Measurements from ENCODE around the gene DIS3L2. TPM values are rescaled to one million over a fixed set of nuclear protein-coding genes. Genes with fewer than 3 reads are reported as not detected.

Gene DIS3L2
- total and polyA plus RNA-seq, 2 of the 8 experiments (the other 6 are each of a cell fraction or from before 2014, with no cell fraction given) = 11.5 to 21.6 TPM

DNA sequence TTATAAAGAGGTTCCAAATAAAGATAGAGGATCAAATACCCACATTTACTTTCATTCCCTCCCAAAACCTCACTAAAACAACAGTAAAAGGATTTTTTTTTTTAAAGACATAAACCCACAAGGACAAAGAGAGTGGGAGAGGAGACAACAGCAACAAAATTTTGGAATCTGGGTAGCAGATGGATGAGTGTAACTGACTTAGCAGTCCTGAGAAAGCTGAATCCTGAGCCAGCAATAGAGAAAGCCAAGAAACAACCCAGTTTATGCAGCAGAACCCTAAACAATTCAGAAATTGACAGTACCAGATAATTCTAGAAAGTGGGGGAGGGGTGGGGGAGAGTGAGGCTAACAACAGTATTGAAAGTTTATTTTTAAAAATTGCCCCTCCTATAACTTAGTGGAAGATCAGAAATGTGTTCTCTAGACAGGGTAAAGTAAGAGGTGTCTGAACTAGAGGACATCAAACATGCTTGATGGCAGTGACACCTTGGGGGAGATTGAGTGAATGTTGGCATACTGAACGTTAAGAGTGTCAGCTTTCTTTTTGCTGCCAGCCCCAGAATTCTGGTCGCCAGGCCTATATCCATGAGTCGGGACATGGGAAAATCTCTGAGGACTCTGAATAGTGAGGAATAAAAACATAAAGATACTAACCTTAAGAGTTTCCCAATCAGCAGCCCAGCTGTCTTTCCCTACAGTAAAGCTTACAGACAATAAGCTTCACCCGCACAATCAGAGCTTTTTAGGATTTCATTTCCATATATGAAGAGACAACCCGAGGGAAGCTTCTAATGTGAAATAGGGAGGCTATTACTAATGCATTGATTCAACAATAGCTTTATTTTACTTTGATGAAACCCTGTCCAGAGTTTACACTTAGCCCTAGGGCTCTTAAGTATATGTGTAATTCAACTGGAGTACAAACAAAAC, 289.0 kb downstream of the DIS3L2 start:
- Histone ChIP-seq H4K5ac (ENCODE audit: insufficient read length, low read depth, low read length) (no peak overlapping the region), H2AK5ac (ENCODE audit: low read depth, low read length) (no peak overlapping the region), H3K23me2 (ENCODE audit: low read depth, low read length) (no peaks in the 10 kb centered on the region), H3K79me1 (ENCODE audit: low read depth, low read length) (no peaks in the 10 kb centered on the region), H2BK15ac (ENCODE audit: low read length) (no peak overlapping the region), H3K56ac (replicated peaks; ENCODE audit: insufficient read length, low read depth, low read length) (no peak overlapping the region), H3K79me2 (ENCODE audit: control insufficient read depth in 1 of 2, insufficient read depth in 2 of 2, low read length in 2 of 2) (no peaks in the 10 kb centered on the region), H2AFZ (ENCODE audit: low read length) (no peak overlapping the region), H3K9ac (replicated peaks in 1 of 4; ENCODE audit: extremely low read depth in 1 of 4, low read depth in 3 of 4, low read length in 3 of 4) (no peak overlapping the region), H3K23ac (ENCODE audit: insufficient read length) (no peak overlapping the region), H3K4me1 (replicated peaks in 1 of 4; ENCODE audit: control insufficient read depth in 3 of 4, insufficient read depth in 4 of 4, low read length in 3 of 4) (peaks cover 0 to 3% (median 0%) of the 10 kb centered on the region in 4 experiments; a peak in 1 of 7 replicates), H2BK12ac (ENCODE audit: low read depth, low read length) (no peak overlapping the region), H4K20me1 (replicated peaks in 1 of 2; ENCODE audit: control insufficient read depth in 1 of 2, insufficient read depth in 2 of 2, low read length in 2 of 2) (no peaks in the 10 kb centered on the region), H3K4me2 (ENCODE audit: insufficient read depth in 1 of 2, low read depth in 2 of 2, low read length in 2 of 2) (no peak overlapping the region), H3K18ac (ENCODE audit: extremely low read depth, low read length) (no peak overlapping the region), H3K27ac (ENCODE audit: low read depth, low read length) (no peak overlapping the region), H3K27me3 (replicated peaks in 1 of 4; ENCODE audit: control insufficient read depth in 3 of 4, extremely low read depth in 1 of 4, insufficient read depth in 3 of 4, low read length in 3 of 4) (no peaks in the 10 kb centered on the region), H3K36me3 (ENCODE audit: control insufficient read depth in 2 of 4, insufficient read depth in 4 of 4, low read length in 3 of 4) (no peaks in the 10 kb centered on the region; a peak in 1 of 8 replicates), H3K14ac (ENCODE audit: insufficient read length) (no peak overlapping the region), H3K9me3 (ENCODE audit: insufficient read depth in 2 of 2, low read depth in 1 of 2, low read length in 1 of 2) (no peaks in the 10 kb centered on the region), H2BK5ac (ENCODE audit: low read depth, low read length) (no peak overlapping the region), H3K4me3 (ENCODE audit: extremely low read depth in 1 of 4, insufficient read depth in 2 of 4, low read depth in 3 of 4, low read length in 4 of 4) (no peak overlapping the region), H4K91ac (replicated peaks; ENCODE audit: insufficient read length, low read length) (no peak overlapping the region), H3K4ac (replicated peaks; ENCODE audit: insufficient read length, low read depth, low read length) (no peak overlapping the region), H2BK120ac (replicated peaks; ENCODE audit: low read depth, low read length) (no peak overlapping the region), H2BK20ac (ENCODE audit: low read length) (no peak overlapping the region), H4K8ac (ENCODE audit: extremely low read depth, insufficient read depth, low read length) (no peak overlapping the region)
- ChIA-PET CTCF (ENCODE audit: partially characterized antibody) (interaction anchor here (0.8 to 1.9 kb wide), 9 partner anchors 10 to 117 kb away, joined by 3 to 5 read pairs (median 3); no protein-coding TSS in a partner anchor), POLR2A (ENCODE audit: partially characterized antibody) (no interaction called here)
- WGBS, 2 experiments (ENCODE audit: extremely low coverage in 1 of 2, insufficient coverage in 1 of 2, insufficient read length in 1 of 2, insufficient replicate concordance in 2 of 2, low coverage in 1 of 2, low lambda C conversion rate in 2 of 2, missing lambda C conversion rate in 1 of 2) = 82% methylated on average over 5 of the region's 5 CpGs; no CpG with 5 or more reads in 1 of the 2 experiments
- DNase-seq (ENCODE audit: low read depth in 1 of 2, low spot score in 2 of 2) (no peak), FAIRE-seq (no peak)
- TF ChIP-seq HDAC2 (IDR thresholded peaks at IDR 0.05; ENCODE audit: borderline replicate concordance in 1 of 2, low read depth in 2 of 2, low read length in 2 of 2) = no peak
- no peak for TF ChIP-seq MAFK (IDR thresholded peaks at IDR 0.05; ENCODE audit: low read depth, low read length)
- TF ChIP-seq NRF1 (IDR thresholded peaks at IDR 0.05; ENCODE audit: low read depth, low read length) = no peak
- no peak for TF ChIP-seq POU5F1 (IDR thresholded peaks at IDR 0.05; ENCODE audit: low read depth, low read length)
- no peak for TF ChIP-seq POLR2AphosphoS5 (IDR thresholded peaks at IDR 0.05; ENCODE audit: low read depth, low read length)
- TF ChIP-seq SIRT6 (IDR thresholded peaks at IDR 0.05; ENCODE audit: low read length) = no peak
- TF ChIP-seq RNF2 (IDR thresholded peaks at IDR 0.05; ENCODE audit: borderline replicate concordance, low read depth, low read length, missing control alignments, poor library complexity, severe bottlenecking) = no peak
- no peak for TF ChIP-seq CBX8 (IDR thresholded peaks at IDR 0.05; ENCODE audit: borderline replicate concordance, low read depth, low read length)
- no peak for TF ChIP-seq GTF2F1 (IDR thresholded peaks at IDR 0.05; ENCODE audit: borderline replicate concordance, low read depth, low read length)
- TF ChIP-seq KDM4A (IDR thresholded peaks at IDR 0.05; ENCODE audit: low read depth, low read length, severe bottlenecking) = no peak
- no peak for TF ChIP-seq CTBP2 (IDR thresholded peaks at IDR 0.05; ENCODE audit: borderline replicate concordance, insufficient read depth, insufficient read length, low read length)

All from H1 (cell line).